DND-41 (cell line): ENCODE measurements around the gene SLC41A3.

Experiments used
- CTCF ChIP-seq: IDR thresholded peaks from 2 replicates; pipeline ENCODE4 v1.5.1; 2012; ENCODE audit warnings: borderline replicate concordance, low read length, moderate library complexity, mild to moderate bottlenecking; ENCODE audit not compliant: poor library complexity, severe bottlenecking; ENCODE audit errors: extremely low read depth
- EZH2 ChIP-seq: IDR thresholded peaks from 3 replicates; pipeline ENCODE4 v1.6.1; 2012; ENCODE audit warnings: borderline replicate concordance, low read depth, mild to moderate bottlenecking, moderate library complexity, low read length, inconsistent platforms; ENCODE audit not compliant: severe bottlenecking

DNA sequence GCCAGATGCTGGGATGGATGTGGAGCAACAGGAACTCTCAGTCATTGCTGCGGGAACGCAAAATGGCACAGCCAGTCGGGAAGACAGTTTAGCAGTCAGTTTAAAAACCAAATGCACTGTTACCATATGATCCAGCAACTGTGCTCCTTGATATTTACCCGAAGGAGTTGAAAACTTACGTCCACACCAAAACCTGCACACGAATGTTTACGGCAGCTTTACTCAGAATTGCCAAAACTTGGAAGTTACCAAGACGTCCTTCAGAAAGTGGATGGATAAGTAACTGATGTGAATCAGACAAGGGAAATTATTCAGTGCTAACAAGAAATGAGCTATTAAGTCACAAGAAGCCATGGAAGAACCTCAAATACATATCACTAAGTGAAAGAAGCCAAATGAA, 36.1 kb upstream of the SLC41A3 start:
- TF ChIP-seq CTCF (no peak), EZH2 (no peak)
